ENCODE results near the gene WRAP53.

WRAP53 gene

DNA sequence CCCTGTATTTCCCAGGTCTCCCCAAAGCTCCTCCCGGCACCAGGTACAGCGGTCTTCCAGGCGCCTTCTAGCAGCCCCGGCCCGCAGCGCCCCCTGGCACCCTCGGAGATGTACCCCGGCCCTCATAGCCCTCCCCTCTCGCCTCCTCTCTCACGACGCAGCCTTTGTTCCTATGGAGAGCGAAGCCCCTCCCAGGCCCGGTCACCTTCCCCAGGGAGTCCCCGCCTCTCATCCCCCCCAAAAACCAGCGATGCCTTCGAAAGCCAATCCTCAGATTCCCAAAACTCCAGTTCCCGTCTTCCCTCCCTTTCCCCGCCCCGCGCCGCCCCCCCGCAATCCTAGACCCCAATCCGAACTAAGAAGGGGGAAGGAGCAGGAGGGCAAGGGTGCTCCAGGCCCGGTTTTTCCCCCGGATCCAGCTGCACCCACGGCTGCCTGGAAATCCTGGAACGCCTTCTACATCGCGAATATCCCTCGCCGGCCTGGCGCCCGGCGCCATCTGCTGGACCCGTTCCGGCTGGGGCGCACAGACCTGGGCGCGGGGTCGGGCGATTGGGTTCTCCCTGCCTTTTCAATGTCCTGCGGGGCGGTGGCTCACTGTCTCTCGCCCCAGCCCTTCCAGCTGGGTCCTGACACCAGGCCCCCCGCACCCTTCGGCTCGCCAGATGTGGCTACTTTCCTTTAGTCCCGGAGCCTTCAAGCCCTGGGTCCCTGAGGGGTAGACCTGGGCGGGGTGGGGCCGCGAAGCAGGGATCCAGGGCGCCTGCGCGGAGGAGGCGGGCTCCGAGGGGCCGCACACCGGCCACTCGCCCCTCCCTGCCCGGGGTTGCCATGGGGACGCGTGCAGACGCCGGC, 28.9 kb downstream of the WRAP53 start, which contains the start of gene DNAH2:
TSS of gene DNAH2 (plus strand) at position 844 of the 855 bp plus-strand sequence. CDS start 1,991 bp downstream, outside the sequence.
- no peak within 1 kb of the TSS for H3K27ac ChIP-seq (ENCODE audit: insufficient read depth, low read length, poor library complexity, severe bottlenecking)
- no peaks in the 10 kb centered on the region for H3K9me3 ChIP-seq (ENCODE audit: control insufficient read depth, low read length)
- H3K4me3 ChIP-seq (ENCODE audit: insufficient read depth, low read depth, low read length, poor library complexity, severe bottlenecking) = peak within 1 kb of the TSS; percentile 37
- no peak for DNase-seq
- H3K27me3 ChIP-seq (replicated peaks; ENCODE audit: control insufficient read depth, insufficient read depth, low read length, poor library complexity, severe bottlenecking) = peaks cover 31% of the 10 kb centered on the region
- H3K4me1 ChIP-seq (ENCODE audit: control insufficient read depth, insufficient read depth, low read length, poor library complexity, severe bottlenecking) = peaks cover 18% of the 10 kb centered on the region
- H3K36me3 ChIP-seq (ENCODE audit: control insufficient read depth, insufficient read depth, low read length) = no peaks in the 10 kb centered on the region

- peak overlapping the region; percentile 37 for H3K4me3 ChIP-seq (ENCODE audit: insufficient read depth, low read depth, low read length, poor library complexity, severe bottlenecking)
Observed at GRCh38 chr17:7717756-7718350, 29.6 kb downstream of the WRAP53 start.

GRCh38 chr17:7719661-7720060, 31.4 kb downstream of the WRAP53 start:
- Histone ChIP-seq H3K4me3 (ENCODE audit: insufficient read depth, low read depth, low read length, poor library complexity, severe bottlenecking) (no peak overlapping the region), H3K4me1 (ENCODE audit: control insufficient read depth, insufficient read depth, low read length, poor library complexity, severe bottlenecking) (peaks cover 18% of the 10 kb centered on the region), H3K36me3 (ENCODE audit: control insufficient read depth, insufficient read depth, low read length) (no peaks in the 10 kb centered on the region), H3K27me3 (replicated peaks; ENCODE audit: control insufficient read depth, insufficient read depth, low read length, poor library complexity, severe bottlenecking) (peaks cover 29% of the 10 kb centered on the region), H3K9me3 (ENCODE audit: control insufficient read depth, low read length) (no peaks in the 10 kb centered on the region), H3K27ac (ENCODE audit: insufficient read depth, low read length, poor library complexity, severe bottlenecking) (no peak overlapping the region)
- DNase-seq = no peak

More at GRCh38 chr17:7717756-7718350, 29.6 kb downstream of the WRAP53 start:
- DNase-seq = no peak
- Histone ChIP-seq H3K36me3 (ENCODE audit: control insufficient read depth, insufficient read depth, low read length) (no peaks in the 10 kb centered on the region), H3K4me1 (ENCODE audit: control insufficient read depth, insufficient read depth, low read length, poor library complexity, severe bottlenecking) (peaks cover 18% of the 10 kb centered on the region), H3K9me3 (ENCODE audit: control insufficient read depth, low read length) (no peaks in the 10 kb centered on the region), H3K27me3 (replicated peaks; ENCODE audit: control insufficient read depth, insufficient read depth, low read length, poor library complexity, severe bottlenecking) (peaks cover 29% of the 10 kb centered on the region), H3K27ac (ENCODE audit: insufficient read depth, low read length, poor library complexity, severe bottlenecking) (no peak overlapping the region)

DNA sequence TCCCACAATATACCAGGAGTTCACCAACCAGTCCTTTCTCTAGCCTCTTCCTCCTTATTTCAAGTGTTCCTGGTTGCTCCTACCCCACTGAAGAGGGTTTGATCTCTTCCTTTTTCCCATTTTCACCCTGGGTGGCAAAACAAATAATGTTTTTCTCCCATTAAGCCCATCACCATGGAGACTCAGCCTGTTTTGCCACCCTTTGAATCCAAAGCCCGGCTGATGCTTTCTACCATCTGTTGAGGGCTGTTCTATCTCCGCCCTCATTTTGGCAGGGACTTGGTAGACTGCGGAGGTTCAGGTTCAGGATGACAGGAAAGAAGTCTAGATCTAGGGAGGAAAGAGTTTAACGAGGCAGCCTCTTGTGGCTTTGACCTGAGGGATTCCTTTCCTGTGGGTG, 31.8 kb downstream of the WRAP53 start:
- Histone ChIP-seq H3K4me3 (ENCODE audit: insufficient read depth, low read depth, low read length, poor library complexity, severe bottlenecking) (no peak overlapping the region), H3K9me3 (ENCODE audit: control insufficient read depth, low read length) (no peaks in the 10 kb centered on the region), H3K27me3 (replicated peaks; ENCODE audit: control insufficient read depth, insufficient read depth, low read length, poor library complexity, severe bottlenecking) (peaks cover 25% of the 10 kb centered on the region), H3K4me1 (ENCODE audit: control insufficient read depth, insufficient read depth, low read length, poor library complexity, severe bottlenecking) (peaks cover 18% of the 10 kb centered on the region), H3K27ac (ENCODE audit: insufficient read depth, low read length, poor library complexity, severe bottlenecking) (no peak overlapping the region), H3K36me3 (ENCODE audit: control insufficient read depth, insufficient read depth, low read length) (no peaks in the 10 kb centered on the region)
- no peak for DNase-seq

DNA sequence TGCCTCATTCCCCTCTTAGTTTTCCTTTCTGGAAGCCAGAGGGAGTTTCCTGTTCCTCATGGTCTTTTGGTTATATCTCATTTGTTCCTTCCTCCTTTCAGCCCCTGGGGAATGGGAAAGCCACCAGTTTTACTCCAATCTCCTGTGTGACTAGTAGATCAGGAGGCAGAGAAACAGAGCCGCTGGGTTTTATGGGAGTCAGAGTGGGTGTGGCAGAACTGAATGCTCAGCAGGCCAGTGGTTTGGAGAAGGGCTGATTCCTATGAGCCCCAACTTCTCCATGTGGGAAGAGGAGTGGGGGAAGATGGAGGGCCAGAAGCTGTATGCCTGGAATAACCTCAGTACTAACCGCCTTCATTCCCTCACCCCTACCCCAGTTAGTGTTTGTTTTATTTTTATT, 33.3 kb downstream of the WRAP53 start:
- Histone ChIP-seq H3K36me3 (ENCODE audit: control insufficient read depth, insufficient read depth, low read length) (no peaks in the 10 kb centered on the region), H3K9me3 (ENCODE audit: control insufficient read depth, low read length) (no peaks in the 10 kb centered on the region), H3K27ac (ENCODE audit: insufficient read depth, low read length, poor library complexity, severe bottlenecking) (no peak overlapping the region), H3K27me3 (replicated peaks; ENCODE audit: control insufficient read depth, insufficient read depth, low read length, poor library complexity, severe bottlenecking) (peaks cover 17% of the 10 kb centered on the region), H3K4me3 (ENCODE audit: insufficient read depth, low read depth, low read length, poor library complexity, severe bottlenecking) (no peak overlapping the region), H3K4me1 (ENCODE audit: control insufficient read depth, insufficient read depth, low read length, poor library complexity, severe bottlenecking) (peaks cover 16% of the 10 kb centered on the region)
- no peak for DNase-seq

GRCh38 chr17:7727886-7728285, 39.6 kb downstream of the WRAP53 start:
- H3K4me3 ChIP-seq (ENCODE audit: insufficient read depth, low read depth, low read length, poor library complexity, severe bottlenecking) = no peak overlapping the region
- no peaks in the 10 kb centered on the region for H3K36me3 ChIP-seq (ENCODE audit: control insufficient read depth, insufficient read depth, low read length)
- H3K4me1 ChIP-seq (ENCODE audit: control insufficient read depth, insufficient read depth, low read length, poor library complexity, severe bottlenecking) = no peaks in the 10 kb centered on the region
- H3K27me3 ChIP-seq (replicated peaks; ENCODE audit: control insufficient read depth, insufficient read depth, low read length, poor library complexity, severe bottlenecking) = no peaks in the 10 kb centered on the region
- DNase-seq = no peak
- no peaks in the 10 kb centered on the region for H3K9me3 ChIP-seq (ENCODE audit: control insufficient read depth, low read length)
- H3K27ac ChIP-seq (ENCODE audit: insufficient read depth, low read length, poor library complexity, severe bottlenecking) = no peak overlapping the region

GRCh38 chr17:7729816-7730215, 41.5 kb downstream of the WRAP53 start:
- Histone ChIP-seq H3K9me3 (ENCODE audit: control insufficient read depth, low read length) (no peaks in the 10 kb centered on the region), H3K4me3 (ENCODE audit: insufficient read depth, low read depth, low read length, poor library complexity, severe bottlenecking) (no peak overlapping the region), H3K27me3 (replicated peaks; ENCODE audit: control insufficient read depth, insufficient read depth, low read length, poor library complexity, severe bottlenecking) (no peaks in the 10 kb centered on the region), H3K27ac (ENCODE audit: insufficient read depth, low read length, poor library complexity, severe bottlenecking) (no peak overlapping the region), H3K4me1 (ENCODE audit: control insufficient read depth, insufficient read depth, low read length, poor library complexity, severe bottlenecking) (no peaks in the 10 kb centered on the region), H3K36me3 (ENCODE audit: control insufficient read depth, insufficient read depth, low read length) (no peaks in the 10 kb centered on the region)
- DNase-seq = no peak

- Histone ChIP-seq H3K27ac (ENCODE audit: insufficient read depth, low read length, poor library complexity, severe bottlenecking) (no peak overlapping the region), H3K36me3 (ENCODE audit: control insufficient read depth, insufficient read depth, low read length) (no peaks in the 10 kb centered on the region), H3K4me1 (ENCODE audit: control insufficient read depth, insufficient read depth, low read length, poor library complexity, severe bottlenecking) (no peaks in the 10 kb centered on the region), H3K9me3 (ENCODE audit: control insufficient read depth, low read length) (no peaks in the 10 kb centered on the region), H3K27me3 (replicated peaks; ENCODE audit: control insufficient read depth, insufficient read depth, low read length, poor library complexity, severe bottlenecking) (no peaks in the 10 kb centered on the region), H3K4me3 (ENCODE audit: insufficient read depth, low read depth, low read length, poor library complexity, severe bottlenecking) (no peak overlapping the region)
- DNase-seq = no peak
Observed at GRCh38 chr17:7732981-7733539, 44.8 kb downstream of the WRAP53 start.

DNA sequence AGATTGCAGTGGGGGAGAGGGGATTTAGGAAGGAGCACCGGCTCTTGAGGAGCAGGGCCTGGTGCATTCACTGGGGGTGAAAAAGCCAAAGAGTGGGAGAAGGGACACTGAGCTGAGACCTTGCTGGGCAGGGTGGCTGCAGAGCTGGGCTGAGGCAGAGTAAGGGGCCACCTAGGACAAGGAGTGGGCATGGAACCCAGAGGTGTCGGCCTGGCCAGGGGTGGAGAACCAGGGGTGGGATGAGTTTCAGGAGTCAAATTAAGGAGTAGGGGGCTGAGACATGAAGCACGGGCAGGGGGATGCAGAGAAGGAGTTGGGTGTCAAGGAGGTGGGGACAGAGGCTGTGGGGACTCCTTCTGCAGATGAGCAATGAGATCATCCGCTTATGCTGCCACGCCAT, 49.3 kb downstream of the WRAP53 start:
- Histone ChIP-seq H3K4me1 (ENCODE audit: control insufficient read depth, insufficient read depth, low read length, poor library complexity, severe bottlenecking) (no peaks in the 10 kb centered on the region), H3K36me3 (ENCODE audit: control insufficient read depth, insufficient read depth, low read length) (no peaks in the 10 kb centered on the region), H3K27me3 (replicated peaks; ENCODE audit: control insufficient read depth, insufficient read depth, low read length, poor library complexity, severe bottlenecking) (no peaks in the 10 kb centered on the region), H3K27ac (ENCODE audit: insufficient read depth, low read length, poor library complexity, severe bottlenecking) (no peak overlapping the region), H3K4me3 (ENCODE audit: insufficient read depth, low read depth, low read length, poor library complexity, severe bottlenecking) (no peak overlapping the region), H3K9me3 (ENCODE audit: control insufficient read depth, low read length) (no peaks in the 10 kb centered on the region)
- DNase-seq = no peak

- H3K27ac ChIP-seq (ENCODE audit: insufficient read depth, low read length, poor library complexity, severe bottlenecking) = no peak overlapping the region
- H3K4me3 ChIP-seq (ENCODE audit: insufficient read depth, low read depth, low read length, poor library complexity, severe bottlenecking) = no peak overlapping the region
- no peaks in the 10 kb centered on the region for H3K27me3 ChIP-seq (replicated peaks; ENCODE audit: control insufficient read depth, insufficient read depth, low read length, poor library complexity, severe bottlenecking)
- DNase-seq = no peak
- H3K9me3 ChIP-seq (ENCODE audit: control insufficient read depth, low read length) = no peaks in the 10 kb centered on the region
- no peaks in the 10 kb centered on the region for H3K4me1 ChIP-seq (ENCODE audit: control insufficient read depth, insufficient read depth, low read length, poor library complexity, severe bottlenecking)
- no peaks in the 10 kb centered on the region for H3K36me3 ChIP-seq (ENCODE audit: control insufficient read depth, insufficient read depth, low read length)
Observed at GRCh38 chr17:7739746-7740145, 51.5 kb downstream of the WRAP53 start.
